ENCODE data around the gene SGIP1. TPM values are rescaled to one million over a fixed set of nuclear protein-coding genes. Genes with fewer than 3 reads are reported as not detected.

SGIP1 gene
- total RNA-seq, 1 donor from 2014 or later = 0.79 TPM

GRCh38 chr1:66750577-66750976, 216.6 kb downstream of the SGIP1 start:
- TF ChIP-seq, protein P1, sequence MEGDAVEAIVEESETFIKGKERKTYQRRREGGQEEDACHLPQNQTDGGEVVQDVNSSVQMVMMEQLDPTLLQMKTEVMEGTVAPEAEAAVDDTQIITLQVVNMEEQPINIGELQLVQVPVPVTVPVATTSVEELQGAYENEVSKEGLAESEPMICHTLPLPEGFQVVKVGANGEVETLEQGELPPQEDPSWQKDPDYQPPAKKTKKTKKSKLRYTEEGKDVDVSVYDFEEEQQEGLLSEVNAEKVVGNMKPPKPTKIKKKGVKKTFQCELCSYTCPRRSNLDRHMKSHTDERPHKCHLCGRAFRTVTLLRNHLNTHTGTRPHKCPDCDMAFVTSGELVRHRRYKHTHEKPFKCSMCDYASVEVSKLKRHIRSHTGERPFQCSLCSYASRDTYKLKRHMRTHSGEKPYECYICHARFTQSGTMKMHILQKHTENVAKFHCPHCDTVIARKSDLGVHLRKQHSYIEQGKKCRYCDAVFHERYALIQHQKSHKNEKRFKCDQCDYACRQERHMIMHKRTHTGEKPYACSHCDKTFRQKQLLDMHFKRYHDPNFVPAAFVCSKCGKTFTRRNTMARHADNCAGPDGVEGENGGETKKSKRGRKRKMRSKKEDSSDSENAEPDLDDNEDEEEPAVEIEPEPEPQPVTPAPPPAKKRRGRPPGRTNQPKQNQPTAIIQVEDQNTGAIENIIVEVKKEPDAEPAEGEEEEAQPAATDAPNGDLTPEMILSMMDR (IDR thresholded peaks at IDR 0.05; ENCODE audit: insufficient read depth, low read length, severe bottlenecking) = no peak
- H3K27me3 ChIP-seq (ENCODE audit: control insufficient read depth, insufficient read depth, low read length) = peaks cover 11% of the 10 kb centered on the region
- DNase-seq (ENCODE audit: low read depth) (no peak), FAIRE-seq (no peak)
- H3K4me3 ChIP-seq (ENCODE audit: low read depth, low read length) = no peak overlapping the region
- H3K36me3 ChIP-seq (ENCODE audit: control insufficient read depth, insufficient read depth, low read length) = no peaks in the 10 kb centered on the region

GRCh38 chr1:66751160-66751559, 217.2 kb downstream of the SGIP1 start:
- DNase-seq (ENCODE audit: low read depth) (no peak), FAIRE-seq (no peak)
- Histone ChIP-seq H3K36me3 (ENCODE audit: control insufficient read depth, insufficient read depth, low read length) (no peaks in the 10 kb centered on the region), H3K4me3 (ENCODE audit: low read depth, low read length) (no peak overlapping the region), H3K27me3 (ENCODE audit: control insufficient read depth, insufficient read depth, low read length) (peaks cover 11% of the 10 kb centered on the region)
- TF ChIP-seq, protein P1 (IDR thresholded peaks at IDR 0.05; ENCODE audit: insufficient read depth, low read length, severe bottlenecking) = no peak

DNA sequence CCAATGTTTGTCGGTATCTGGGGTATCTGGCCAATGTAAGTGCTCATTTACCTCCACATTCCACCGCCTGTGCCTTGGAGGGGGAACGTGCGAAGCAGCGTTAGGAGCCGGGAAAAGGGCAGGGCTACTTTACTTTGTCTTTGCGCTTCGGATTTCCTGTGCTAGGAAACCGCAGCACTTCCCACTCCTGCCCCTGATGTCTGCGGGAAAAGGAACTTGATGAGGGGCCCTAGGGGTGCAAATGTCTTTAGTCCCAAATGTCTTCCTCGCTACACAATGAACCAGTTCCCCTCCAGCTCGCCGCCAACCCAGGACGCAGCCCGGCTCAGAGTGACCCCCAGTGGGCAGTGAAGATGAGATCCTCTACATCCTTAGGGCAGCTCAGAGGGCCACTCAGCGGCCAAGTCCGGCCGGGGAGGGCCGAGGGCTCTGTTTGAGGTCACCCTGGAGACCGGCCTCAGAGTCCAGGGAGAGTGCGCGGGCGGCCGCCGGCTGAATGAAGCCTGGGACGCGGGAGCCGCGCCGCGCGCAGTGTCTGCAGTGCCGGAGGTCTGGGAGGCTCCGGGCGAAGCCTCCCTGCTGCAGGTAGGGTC, 218.1 kb downstream of the SGIP1 start, which contains the start of gene DYNLT5:
Gene DYNLT5 (plus strand): TSS at position 460 of the 593 bp plus-strand sequence. CDS start 2,200 bp downstream, outside the sequence.
- no peak for FAIRE-seq

DNA sequence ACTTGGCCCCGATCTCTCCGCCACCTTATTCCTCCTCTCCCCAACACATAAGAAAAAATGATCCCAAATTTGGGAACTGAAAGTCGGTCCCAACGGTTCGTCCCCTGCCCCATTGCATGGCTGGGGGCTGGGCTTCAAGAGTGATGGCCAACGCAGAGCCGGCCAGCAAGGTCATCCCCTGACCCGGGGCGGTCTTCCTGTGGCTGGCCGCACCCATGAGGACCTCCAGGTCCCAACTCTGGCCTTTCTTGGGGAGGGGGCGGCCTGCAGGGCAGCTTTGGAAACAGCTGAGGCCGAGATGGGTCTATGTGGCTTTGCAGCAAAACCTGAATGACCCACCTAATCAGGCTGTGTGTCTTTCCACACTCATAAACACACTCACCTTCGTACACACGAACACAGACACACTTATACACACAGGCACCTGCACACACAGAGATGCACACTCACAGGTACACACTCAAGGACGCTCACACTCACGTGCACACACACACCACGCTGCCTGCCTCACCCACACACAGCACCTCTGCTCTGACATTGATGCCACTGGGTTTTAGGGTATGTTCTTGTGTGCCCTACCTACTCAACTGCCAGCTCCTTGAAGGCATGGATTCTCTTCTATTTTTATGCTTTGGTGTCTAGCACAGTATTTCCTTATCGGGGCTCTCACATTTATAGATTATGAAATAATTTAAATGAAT, 218.9 kb downstream of the SGIP1 start:
- Histone ChIP-seq H3K4me3 (ENCODE audit: low read depth, low read length) (peak overlapping the region; percentile 11), H3K36me3 (ENCODE audit: control insufficient read depth, insufficient read depth, low read length) (no peaks in the 10 kb centered on the region), H3K27me3 (ENCODE audit: control insufficient read depth, insufficient read depth, low read length) (peaks cover 12% of the 10 kb centered on the region)
- TF ChIP-seq, protein P1 (IDR thresholded peaks at IDR 0.05; ENCODE audit: insufficient read depth, low read length, severe bottlenecking) = no peak
- FAIRE-seq = peak; percentile 58
- DNase-seq (ENCODE audit: low read depth) = no peak

More for the DNA sequence above, 218.1 kb downstream of the SGIP1 start, which contains the start of gene DYNLT5:
- peak within 1 kb of the TSS; percentile 11 for H3K4me3 ChIP-seq (ENCODE audit: low read depth, low read length)
- peaks cover 12% of the 10 kb centered on the region for H3K27me3 ChIP-seq (ENCODE audit: control insufficient read depth, insufficient read depth, low read length)
- TF ChIP-seq, protein P1 (IDR thresholded peaks at IDR 0.05; ENCODE audit: insufficient read depth, low read length, severe bottlenecking) = no peak
- no peaks in the 10 kb centered on the region for H3K36me3 ChIP-seq (ENCODE audit: control insufficient read depth, insufficient read depth, low read length)
- DNase-seq (ENCODE audit: low read depth) = no peak

DNA sequence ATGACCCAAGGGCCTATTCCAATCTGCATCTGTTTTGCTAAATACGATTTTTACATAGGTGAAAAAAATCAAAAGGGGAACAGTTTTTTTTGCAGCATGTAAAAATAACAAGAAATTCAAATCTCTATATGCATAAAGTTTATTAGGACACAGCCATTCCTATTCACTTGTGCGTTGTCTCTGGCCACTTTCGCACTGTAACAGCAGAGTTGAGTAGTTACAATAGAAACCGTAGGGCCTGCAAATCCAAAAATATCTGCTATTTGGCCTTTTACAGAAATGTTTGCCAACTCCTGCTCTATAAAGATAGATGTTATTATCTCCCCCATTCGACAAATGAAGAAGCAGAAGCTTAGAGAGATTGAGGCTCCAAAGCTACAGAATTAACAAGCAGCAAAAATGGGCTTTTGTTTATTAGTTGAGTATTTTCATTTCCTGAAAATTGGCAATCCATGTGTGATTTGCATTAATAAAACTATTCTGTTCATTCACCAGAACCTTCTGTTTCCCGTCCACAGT, 223.8 kb downstream of the SGIP1 start:
- Histone ChIP-seq H3K4me3 (ENCODE audit: low read depth, low read length) (no peak overlapping the region), H3K27me3 (ENCODE audit: control insufficient read depth, insufficient read depth, low read length) (peaks cover 5% of the 10 kb centered on the region), H3K36me3 (ENCODE audit: control insufficient read depth, insufficient read depth, low read length) (no peaks in the 10 kb centered on the region)
- TF ChIP-seq, protein P1 (IDR thresholded peaks at IDR 0.05; ENCODE audit: insufficient read depth, low read length, severe bottlenecking) = no peak
- no peak for DNase-seq (ENCODE audit: low read depth)
- no peak for FAIRE-seq
